Measurements from ENCODE around the gene S100A16. TPM values are rescaled to one million over a fixed set of nuclear protein-coding genes. Genes with fewer than 3 reads are reported as not detected.

S100A16 gene
- total and polyA plus RNA-seq, 9 of the 15 experiments (the other 6 are each of a cell fraction or from before 2014, with no cell fraction given), result 1.6 to 6.9 (median 4.3) TPM

GRCh38 chr1:153613406-153613805 lies 469 bp upstream of the S100A16 start (continued):
- TF ChIP-seq, protein P1, sequence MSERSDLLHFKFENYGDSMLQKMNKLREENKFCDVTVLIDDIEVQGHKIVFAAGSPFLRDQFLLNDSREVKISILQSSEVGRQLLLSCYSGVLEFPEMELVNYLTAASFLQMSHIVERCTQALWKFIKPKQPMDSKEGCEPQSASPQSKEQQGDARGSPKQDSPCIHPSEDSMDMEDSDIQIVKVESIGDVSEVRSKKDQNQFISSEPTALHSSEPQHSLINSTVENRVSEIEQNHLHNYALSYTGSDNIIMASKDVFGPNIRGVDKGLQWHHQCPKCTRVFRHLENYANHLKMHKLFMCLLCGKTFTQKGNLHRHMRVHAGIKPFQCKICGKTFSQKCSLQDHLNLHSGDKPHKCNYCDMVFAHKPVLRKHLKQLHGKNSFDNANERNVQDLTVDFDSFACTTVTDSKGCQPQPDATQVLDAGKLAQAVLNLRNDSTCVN (CRISPR knock-in tag; IDR thresholded peaks at IDR 0.05), result no peak
- no peak for TF ChIP-seq THRAP3 (IDR thresholded peaks at IDR 0.05; ENCODE audit: borderline replicate concordance)
- no peak for TF ChIP-seq ZNF518B (CRISPR knock-in tag; IDR thresholded peaks at IDR 0.05)
- no peak for TF ChIP-seq WHSC1 (IDR thresholded peaks at IDR 0.05; ENCODE audit: low read length)
- TF ChIP-seq ZNF384 (IDR thresholded peaks at IDR 0.05; ENCODE audit: low read depth, low read length), result no peak
- TF ChIP-seq ZNF644 (tag; IDR thresholded peaks at IDR 0.05; ENCODE audit: low read depth), result no peak
- no peak for TF ChIP-seq FOXK2 (conservative IDR thresholded peaks at IDR 0.05 in 1 of 2, IDR thresholded peaks at IDR 0.05 in 1 of 2; ENCODE audit: low read depth in 2 of 2)

Measured in K562 (cell line).